HepG2 (cell line): ENCODE measurements around the gene DGAT2L6. TPM values are rescaled to one million over a fixed set of nuclear protein-coding genes. Genes with fewer than 3 reads are reported as not detected.

ENCODE experiments used
- ATAC-seq: fragments of 200-7000 bp; cut with Tn5 transposase; 3 replicates; pipeline ENCODE4 v1.9.1; 2020; ENCODE audit warnings: mild to moderate bottlenecking, moderate library complexity
- BruUV-seq: library from RNA; stranded (reverse); fragments of 400-500 nt; replicated peaks from 2 replicates; lab custom pipeline; 2021; lab: Mats Ljungman, UMichigan
- CTCF ChIA-PET: fragments of 300-600 bp; formaldehyde crosslinking; extraction: SDS; loops from one replicate; lab custom pipeline; 2021; ENCODE audit warnings: low total read pairs, inconsistent platforms, low intra/inter-chr PET ratio; lab: Yijun Ruan, JAX
- POLR2A ChIA-PET: fragments of 350-600 bp; sonication (Branson Sonifier 250); formaldehyde crosslinking; loops from one replicate; lab custom pipeline; 2020; ENCODE audit warnings: antibody characterized with exemption, inconsistent platforms; lab: Yijun Ruan, JAX
- DNase-seq: peaks from one replicate; pipeline ENCODE4 v3.0.0-alpha.2; 2015; ENCODE audit warnings: low spot score
- FAIRE-seq: peaks from 3 replicates; lab custom pipeline; 2011; peaks lifted over from hg19 to GRCh38; lab: Jason Lieb, UNC
- H2AFZ ChIP-seq: one replicate; pipeline ENCODE4 v1.6.1; 2011; ENCODE audit warnings: low read length, inconsistent platforms
- H3K27ac ChIP-seq: fragments of 300-600 bp; 3 replicates; pipeline ENCODE4 v1.8.0; 2011; ENCODE audit warnings: mixed run types, mild to moderate bottlenecking, mixed read lengths, low read length, inconsistent platforms; ENCODE audit not compliant: insufficient read depth; ENCODE audit errors: extremely low read length
- H3K27me3 ChIP-seq, 2 experiments: fragments of 200-600 bp in 1 of 2; 2 replicates in 1 of 2; 3 replicates in 1 of 2; pipeline versions ENCODE4 v1.6.0 to v1.8.0; 2011; ENCODE audit warnings: low read length in 2 of 2, mild to moderate bottlenecking in 2 of 2, moderate library complexity in 2 of 2, inconsistent platforms in 1 of 2; ENCODE audit not compliant: insufficient read depth in 2 of 2, control insufficient read depth in 1 of 2
- H3K36me3 ChIP-seq, 2 experiments: fragments of 200-600 bp in 1 of 2; replicated peaks in 1 of 2; 2 replicates in 1 of 2; 3 replicates in 1 of 2; pipeline versions ENCODE4 v1.5.1 to v1.8.0; 2011; ENCODE audit warnings: low read length in 2 of 2, inconsistent platforms in 1 of 2; ENCODE audit not compliant: insufficient read depth in 2 of 2, control insufficient read depth in 1 of 2
- H3K4me1 ChIP-seq: 2 replicates; pipeline ENCODE4 v1.5.1; 2012; ENCODE audit warnings: low read length, inconsistent platforms; ENCODE audit not compliant: insufficient read depth
- H3K4me2 ChIP-seq: 2 replicates; pipeline ENCODE4 v1.6.0; 2011; ENCODE audit warnings: low read depth, low read length, inconsistent platforms
- H3K4me3 ChIP-seq, 3 experiments: fragments of 200-600 bp in 1 of 3; sonication (generic), shearing (Covaris generic) in 1 of 3; replicated peaks in 1 of 3; 2 replicates each; pipeline ENCODE4 v1.5.1; 2011 to 2016; ENCODE audit warnings: low read length in 3 of 3, inconsistent platforms in 2 of 3, low read depth in 2 of 3, mild to moderate bottlenecking in 2 of 3, control low read depth in 1 of 3, mixed read lengths in 1 of 3; ENCODE audit not compliant: insufficient read depth in 1 of 3
- H3K79me2 ChIP-seq: one replicate; pipeline ENCODE4 v1.6.1; 2011; ENCODE audit warnings: low read length, inconsistent platforms; ENCODE audit not compliant: insufficient read depth
- H3K9ac ChIP-seq: 2 replicates; pipeline ENCODE4 v1.6.0; 2011; ENCODE audit warnings: mild to moderate bottlenecking, low read depth, low read length, inconsistent platforms; ENCODE audit not compliant: insufficient read depth
- H3K9me3 ChIP-seq: 2 replicates; pipeline ENCODE4 v1.5.1; 2012; ENCODE audit warnings: mild to moderate bottlenecking, low read length
- H4K20me1 ChIP-seq: 2 replicates; pipeline ENCODE4 v1.6.0; 2011; ENCODE audit warnings: inconsistent platforms, mild to moderate bottlenecking, low read length, moderate library complexity; ENCODE audit not compliant: insufficient read depth
- CERS6 ChIP-seq: sonication (generic); formaldehyde crosslinking; IDR thresholded peaks from 2 replicates; pipeline ENCODE4 v1.5.0; 2020; ENCODE audit warnings: missing genetic modification reagents
- DRAP1 ChIP-seq: IDR thresholded peaks from 2 replicates; pipeline ENCODE4 v1.6.1; 2016; ENCODE audit warnings: missing genetic modification reagents, missing compliant biosample characterization
- FUBP1 ChIP-seq: sonication (generic); formaldehyde crosslinking; IDR thresholded peaks from 2 replicates; pipeline ENCODE4 v1.5.1; 2020; ENCODE audit warnings: missing genetic modification reagents, mild to moderate bottlenecking, borderline replicate concordance
- ISX ChIP-seq: sonication (generic); formaldehyde crosslinking; conservative IDR thresholded peaks from 2 replicates; pipeline ENCODE4 v1.5.0; 2020; ENCODE audit warnings: missing genetic modification reagents
- MNT ChIP-seq: fragments of 450-650 bp; IDR thresholded peaks from 2 replicates; pipeline ENCODE4 v1.6.1; 2016
- MTF1 ChIP-seq: sonication (generic); formaldehyde crosslinking; IDR thresholded peaks from 2 replicates; pipeline ENCODE4 v1.5.0; 2020; ENCODE audit warnings: missing genetic modification reagents
- NBN ChIP-seq: fragments of 450-650 bp; conservative IDR thresholded peaks from 2 replicates; pipeline ENCODE4 v1.6.1; 2017
- NFYC ChIP-seq: IDR thresholded peaks from 2 replicates; pipeline ENCODE4 v1.6.1; 2016; ENCODE audit warnings: missing genetic modification reagents, missing compliant biosample characterization
- PCBP1 ChIP-seq: fragments of 200-400 bp; formaldehyde crosslinking; IDR thresholded peaks from 2 replicates; pipeline ENCODE4 v1.6.1; 2017; ENCODE audit warnings: mild to moderate bottlenecking, low read depth, low read length, borderline replicate concordance
- RFXANK ChIP-seq: IDR thresholded peaks from 2 replicates; pipeline ENCODE4 v1.6.1; 2016
- SMAD3 ChIP-seq: sonication (generic); formaldehyde crosslinking; IDR thresholded peaks from 2 replicates; pipeline ENCODE4 v1.4.0; 2020; ENCODE audit warnings: missing genetic modification reagents
- SPEN ChIP-seq: sonication (generic); formaldehyde crosslinking; IDR thresholded peaks from 2 replicates; pipeline ENCODE4 v1.5.1; 2020; ENCODE audit warnings: low read depth, mild to moderate bottlenecking, missing genetic modification reagents
- ZBTB3 ChIP-seq: sonication (generic); formaldehyde crosslinking; IDR thresholded peaks from 2 replicates; pipeline ENCODE4 v1.4.0; 2020; ENCODE audit warnings: low read depth, mild to moderate bottlenecking, moderate library complexity, missing genetic modification reagents, borderline replicate concordance
- ZNF160 ChIP-seq: sonication (generic); formaldehyde crosslinking; IDR thresholded peaks from 2 replicates; pipeline ENCODE4 v1.8.0; 2022; ENCODE audit warnings: mild to moderate bottlenecking, inconsistent platforms, missing genetic modification reagents
- ZNF317 ChIP-seq: sonication (generic); formaldehyde crosslinking; IDR thresholded peaks from 2 replicates; pipeline ENCODE4 v1.5.0; 2020; ENCODE audit warnings: mild to moderate bottlenecking, missing genetic modification reagents
- ZNF761 ChIP-seq: sonication (generic); formaldehyde crosslinking; conservative IDR thresholded peaks from 2 replicates; pipeline ENCODE4 v1.4.0; 2020; ENCODE audit warnings: mild to moderate bottlenecking, missing genetic modification reagents
- ZNF878 ChIP-seq: sonication (generic); formaldehyde crosslinking; IDR thresholded peaks from 2 replicates; pipeline ENCODE4 v1.8.1; 2023; ENCODE audit warnings: mild to moderate bottlenecking, missing genetic modification reagents, moderate library complexity
- ZZZ3 ChIP-seq: sonication (generic); formaldehyde crosslinking; IDR thresholded peaks from 2 replicates; pipeline ENCODE4 v1.4.0; 2020; ENCODE audit warnings: missing genetic modification reagents, mild to moderate bottlenecking, borderline replicate concordance
- WGBS: methylation state at CpG from one replicate; pipeline ENCODE4 v1.1.6; 2017; ENCODE audit warnings: low lambda C conversion rate; 5-methylcytosine and 5-hydroxymethylcytosine counted together
- in situ Hi-C: cut with HindIII; loops from 2 replicates; pipeline ENCODE4 v1.10.0; 2017; ENCODE audit warnings: low pct_unique_long_range_greater_than_20kb; ENCODE audit not compliant: extremely low pct_ligation_motif_present
- intact Hi-C: fragments of 100-400 bp; cut with micrococcal nuclease; formaldehyde crosslinking; loops from one replicate; pipeline ENCODE4 v1.10.0; 2022; ENCODE audit not compliant: unreplicated experiment
- polyA plus RNA-seq, 8 experiments: library from polyadenylated mRNA; depleted of rRNA in 3 of 8; stranded (reverse) in 7 of 8; unstranded in 1 of 8; fragments of >200 nt; fragmentation: Illumina TruSeq in 4 of 8; extraction: Trizol in 4 of 8; gene quantifications; 2 replicates each; pipeline versions ENCODE4 v1.2.1 to v1.2.3, GENCODE V29; 2011 to 2016; ENCODE audit warnings: low read depth in 4 of 8, missing spikeins in 1 of 8, mixed read lengths in 1 of 8; ENCODE audit not compliant: insufficient read depth in 1 of 8
- total RNA-seq, 5 experiments: library from RNA; depleted of rRNA; stranded (reverse); fragments of >200 nt; fragmentation: Illumina TruSeq; extraction: Trizol; gene quantifications; 2 replicates each; pipeline ENCODE4 v1.2.3, GENCODE V29; 2016; ENCODE audit warnings: low read depth in 1 of 5
- TF ChIP-seq, protein P1 (sequence below), 2 experiments: sonication (generic) in 1 of 2; formaldehyde crosslinking in 1 of 2; IDR thresholded peaks; 2 replicates each; pipeline versions ENCODE4 v1.4.0 to v1.6.1; 2018 to 2020; ENCODE audit warnings: missing genetic modification reagents in 2 of 2, borderline replicate concordance in 1 of 2, low read depth in 1 of 2, mild to moderate bottlenecking in 1 of 2, missing biosample characterization in 1 of 2

The DGAT2L6 gene
- total and polyA plus RNA-seq, 2 of the 13 experiments (the other 11 are each of a cell fraction or from before 2014, with no cell fraction given) = not detected

GRCh38 chrX:70169281-70169680 is 8.0 kb upstream of the DGAT2L6 start:
- intact Hi-C loops (no loop called here), in situ Hi-C loops (no loop called here)
- H3K36me3 ChIP-seq = peaks cover 0 to 3% of the 10 kb centered on the region in 2 experiments; a peak in 1 of 5 replicates
- ChIA-PET POLR2A (no interaction called here), CTCF (no interaction called here)
- H2AFZ ChIP-seq = no peak overlapping the region
- TF ChIP-seq ZBTB3 (no peak), NBN (no peak), CERS6 (CRISPR knock-in tag) (no peak), SMAD3 (CRISPR knock-in tag) (no peak), NFYC (CRISPR knock-in tag) (no peak), SPEN (CRISPR knock-in tag) (no peak), MNT (no peak), PCBP1 (no peak), RFXANK (CRISPR knock-in tag) (no peak), ZZZ3 (CRISPR knock-in tag) (no peak), ZNF317 (CRISPR knock-in tag) (no peak), MTF1 (CRISPR knock-in tag) (no peak), DRAP1 (no peak), ZNF160 (CRISPR knock-in tag) (no peak), ZNF761 (CRISPR knock-in tag) (no peak), ISX (CRISPR knock-in tag) (no peak), ZNF878 (CRISPR knock-in tag) (no peak), FUBP1 (CRISPR knock-in tag) (no peak)
- TF ChIP-seq, protein P1, sequence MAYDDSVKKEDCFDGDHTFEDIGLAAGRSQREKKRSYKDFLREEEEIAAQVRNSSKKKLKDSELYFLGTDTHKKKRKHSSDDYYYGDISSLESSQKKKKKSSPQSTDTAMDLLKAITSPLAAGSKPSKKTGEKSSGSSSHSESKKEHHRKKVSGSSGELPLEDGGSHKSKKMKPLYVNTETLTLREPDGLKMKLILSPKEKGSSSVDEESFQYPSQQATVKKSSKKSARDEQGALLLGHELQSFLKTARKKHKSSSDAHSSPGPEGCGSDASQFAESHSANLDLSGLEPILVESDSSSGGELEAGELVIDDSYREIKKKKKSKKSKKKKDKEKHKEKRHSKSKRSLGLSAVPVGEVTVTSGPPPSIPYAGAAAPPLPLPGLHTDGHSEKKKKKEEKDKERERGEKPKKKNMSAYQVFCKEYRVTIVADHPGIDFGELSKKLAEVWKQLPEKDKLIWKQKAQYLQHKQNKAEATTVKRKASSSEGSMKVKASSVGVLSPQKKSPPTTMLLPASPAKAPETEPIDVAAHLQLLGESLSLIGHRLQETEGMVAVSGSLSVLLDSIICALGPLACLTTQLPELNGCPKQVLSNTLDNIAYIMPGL (CRISPR knock-in tag; IDR thresholded peaks at IDR 0.05; ENCODE audit: borderline replicate concordance in 1 of 2, low read depth in 1 of 2) = no peak
- peak overlapping the region; percentile 68 for H3K4me2 ChIP-seq
- no peaks in the 10 kb centered on the region for H3K27me3 ChIP-seq
- no peak overlapping the region for H3K27ac ChIP-seq
- FAIRE-seq = no peak
- no peak for DNase-seq
- H3K4me1 ChIP-seq = peaks cover 14% of the 10 kb centered on the region
- H3K9ac ChIP-seq = no peak overlapping the region
- H3K79me2 ChIP-seq = no peaks in the 10 kb centered on the region
- no TSS peak for BruUV-seq
- ATAC-seq = no peak
- H3K9me3 ChIP-seq = no peaks in the 10 kb centered on the region
- no peaks in the 10 kb centered on the region for H4K20me1 ChIP-seq
- no peak overlapping the region for H3K4me3 ChIP-seq
- 80% methylated on average over 1 of the region's 7 CpGs for WGBS
